Neural progenitor cell (in vitro differentiated cells): ENCODE measurements around the gene SEPTIN11. TPM values are rescaled to one million over a fixed set of nuclear protein-coding genes. Genes with fewer than 3 reads are reported as not detected.

Source experiments
- DNase-seq: peaks from one replicate; pipeline ENCODE4 v3.0.0-alpha.2; 2016; ENCODE audit warnings: low spot score
- H2AFZ ChIP-seq: fragments of 200-600 bp; sonication (generic); replicated peaks from 2 replicates; pipeline ENCODE4 v1.6.1; 2016; ENCODE audit warnings: antibody characterized with exemption
- H3F3A ChIP-seq: fragments of 200-600 bp; sonication (generic); 2 replicates; pipeline ENCODE4 v1.6.1; 2016; ENCODE audit warnings: antibody characterized with exemption, low read depth
- H3K27ac ChIP-seq: fragments of 200-600 bp; sonication (generic); 2 replicates; pipeline ENCODE4 v1.5.1; 2016; ENCODE audit warnings: mild to moderate bottlenecking
- H3K27me3 ChIP-seq: fragments of 200-600 bp; sonication (generic); 2 replicates; pipeline ENCODE4 v1.6.1; 2016; ENCODE audit warnings: mild to moderate bottlenecking, moderate library complexity
- H3K36me3 ChIP-seq: fragments of 200-600 bp; sonication (generic); 2 replicates; pipeline ENCODE4 v1.5.1; 2016
- H3K4me1 ChIP-seq: fragments of 200-600 bp; sonication (generic); 2 replicates; pipeline ENCODE4 v1.6.1; 2016; ENCODE audit warnings: mixed run types
- H3K4me2 ChIP-seq: fragments of 200-600 bp; sonication (generic); 2 replicates; pipeline ENCODE4 v1.6.1; 2016
- H3K4me3 ChIP-seq: fragments of 200-600 bp; sonication (generic); 2 replicates; pipeline ENCODE4 v1.5.1; 2016
- H3K79me2 ChIP-seq: fragments of 200-600 bp; sonication (generic); 2 replicates; pipeline ENCODE4 v1.6.1; 2016; ENCODE audit warnings: low read depth
- H3K9ac ChIP-seq: fragments of 200-600 bp; sonication (generic); 2 replicates; pipeline ENCODE4 v1.6.1; 2016
- H3K9me3 ChIP-seq: fragments of 200-600 bp; sonication (generic); 2 replicates; pipeline ENCODE4 v1.5.1; 2016; ENCODE audit warnings: low read depth
- H4K20me1 ChIP-seq: fragments of 200-600 bp; sonication (generic); 2 replicates; pipeline ENCODE4 v1.6.1; 2016; ENCODE audit warnings: low read depth
- H3K27ac Mint-ChIP-seq: 3 replicates; pipeline ENCODE4 v1.8.0; 2021; ENCODE audit warnings: mixed read lengths
- H3K27me3 Mint-ChIP-seq: 2 replicates; pipeline ENCODE4 v1.8.0; 2022; ENCODE audit warnings: low read depth, mild to moderate bottlenecking, inconsistent platforms, moderate library complexity, mixed read lengths; ENCODE audit not compliant: insufficient read depth
- H3K36me3 Mint-ChIP-seq: 3 replicates; pipeline ENCODE4 v1.8.0; 2021; ENCODE audit warnings: mixed read lengths
- H3K4me1 Mint-ChIP-seq: 3 replicates; pipeline ENCODE4 v1.8.0; 2021; ENCODE audit warnings: mixed read lengths
- H3K4me3 Mint-ChIP-seq: 3 replicates; pipeline ENCODE4 v1.8.0; 2021; ENCODE audit warnings: mild to moderate bottlenecking, moderate library complexity, mixed read lengths
- H3K9me3 Mint-ChIP-seq: 3 replicates; pipeline ENCODE4 v1.8.0; 2020; ENCODE audit warnings: mixed read lengths
- CTCF ChIP-seq: fragments of 200-600 bp; sonication (generic); IDR thresholded peaks from 2 replicates; pipeline ENCODE4 v1.5.1; 2017; ENCODE audit warnings: antibody characterized with exemption, mild to moderate bottlenecking
- EZH2 ChIP-seq: fragments of 200-600 bp; sonication (generic); IDR thresholded peaks from 2 replicates; pipeline ENCODE4 v1.6.1; 2017; ENCODE audit warnings: antibody characterized with exemption, mild to moderate bottlenecking, moderate library complexity
- EZH2phosphoT487 ChIP-seq: fragments of 200-600 bp; sonication (generic); IDR thresholded peaks from 2 replicates; pipeline ENCODE4 v1.6.1; 2017; ENCODE audit warnings: antibody characterized with exemption
- total RNA-seq: library from RNA; depleted of rRNA; stranded (reverse); fragments of >200 nt; gene quantifications from 2 replicates; pipeline ENCODE4 v1.2.3, GENCODE V29; 2015; ENCODE audit warnings: low replicate concordance

The SEPTIN11 gene
- total RNA-seq, 1 donor from 2014 or later: 183 TPM

- peaks cover 57% of the 10 kb centered on the region for H4K20me1 ChIP-seq
- no peaks in the 10 kb centered on the region for H3K27me3 Mint-ChIP-seq
- no peaks in the 10 kb centered on the region for H3K9me3 ChIP-seq
- peaks cover 11% of the 10 kb centered on the region for H3F3A ChIP-seq
- H3K4me1 Mint-ChIP-seq: peaks cover 31% of the 10 kb centered on the region
- H3K27ac Mint-ChIP-seq: no peak overlapping the region
- H3K4me3 Mint-ChIP-seq: no peak overlapping the region
- no peak for DNase-seq
- no peak for TF ChIP-seq EZH2phosphoT487
- TF ChIP-seq EZH2: no peak
- no peak for TF ChIP-seq CTCF
- peaks cover 21% of the 10 kb centered on the region for H3K4me1 ChIP-seq
- H3K4me3 ChIP-seq: no peak overlapping the region
- H3K9me3 Mint-ChIP-seq: peaks cover 5% of the 10 kb centered on the region
- H3K36me3 ChIP-seq: no peaks in the 10 kb centered on the region
- H3K36me3 Mint-ChIP-seq: peaks cover 27% of the 10 kb centered on the region
- H3K4me2 ChIP-seq: no peak overlapping the region
- H2AFZ ChIP-seq: no peak overlapping the region
- peaks cover 96% of the 10 kb centered on the region for H3K79me2 ChIP-seq
- H3K27me3 ChIP-seq: no peaks in the 10 kb centered on the region
- H3K27ac ChIP-seq: no peak overlapping the region
- H3K9ac ChIP-seq: no peak overlapping the region
These were observed 27.6 kb downstream of the SEPTIN11 start for GRCh38 chr4:76977113-76977512.

- Mint-ChIP-seq H3K27ac (no peak overlapping the region), H3K27me3 (no peaks in the 10 kb centered on the region), H3K4me1 (peaks cover 33% of the 10 kb centered on the region), H3K4me3 (no peak overlapping the region), H3K36me3 (peaks cover 26% of the 10 kb centered on the region), H3K9me3 (peaks cover 5% of the 10 kb centered on the region)
- Histone ChIP-seq H4K20me1 (peaks cover 58% of the 10 kb centered on the region), H3K9ac (no peak overlapping the region), H3K79me2 (peaks cover 97% of the 10 kb centered on the region), H2AFZ (no peak overlapping the region), H3K4me2 (no peak overlapping the region), H3K9me3 (no peaks in the 10 kb centered on the region), H3F3A (peaks cover 3% of the 10 kb centered on the region), H3K4me3 (no peak overlapping the region), H3K27ac (no peak overlapping the region), H3K27me3 (no peaks in the 10 kb centered on the region), H3K4me1 (peaks cover 14% of the 10 kb centered on the region), H3K36me3 (no peaks in the 10 kb centered on the region)
- no peak for TF ChIP-seq EZH2phosphoT487
- no peak for TF ChIP-seq EZH2
- no peak for TF ChIP-seq CTCF
- DNase-seq: no peak
These were observed 28.3 kb downstream of the SEPTIN11 start for GRCh38 chr4:76977736-76978350.

GRCh38 chr4:76979236-76979635 lies 29.7 kb downstream of the SEPTIN11 start:
- H3K36me3 Mint-ChIP-seq: peaks cover 21% of the 10 kb centered on the region
- no peak for DNase-seq
- Histone ChIP-seq H3K4me3 (no peak overlapping the region), H3K9me3 (no peaks in the 10 kb centered on the region), H4K20me1 (peaks cover 49% of the 10 kb centered on the region), H3K27ac (no peak overlapping the region), H3K27me3 (no peaks in the 10 kb centered on the region), H3F3A (no peaks in the 10 kb centered on the region), H2AFZ (no peak overlapping the region), H3K79me2 (peaks cover 97% of the 10 kb centered on the region), H3K4me2 (no peak overlapping the region), H3K9ac (no peak overlapping the region), H3K36me3 (no peaks in the 10 kb centered on the region), H3K4me1 (peaks cover 10% of the 10 kb centered on the region)
- peaks cover 5% of the 10 kb centered on the region for H3K9me3 Mint-ChIP-seq
- TF ChIP-seq EZH2 (no peak), EZH2phosphoT487 (no peak), CTCF (no peak)
- H3K27me3 Mint-ChIP-seq: no peaks in the 10 kb centered on the region
- peaks cover 40% of the 10 kb centered on the region for H3K4me1 Mint-ChIP-seq
- H3K4me3 Mint-ChIP-seq: no peak overlapping the region
- H3K27ac Mint-ChIP-seq: no peak overlapping the region
